ENCODE data around the gene NUP42.

Gene NUP42

DNA sequence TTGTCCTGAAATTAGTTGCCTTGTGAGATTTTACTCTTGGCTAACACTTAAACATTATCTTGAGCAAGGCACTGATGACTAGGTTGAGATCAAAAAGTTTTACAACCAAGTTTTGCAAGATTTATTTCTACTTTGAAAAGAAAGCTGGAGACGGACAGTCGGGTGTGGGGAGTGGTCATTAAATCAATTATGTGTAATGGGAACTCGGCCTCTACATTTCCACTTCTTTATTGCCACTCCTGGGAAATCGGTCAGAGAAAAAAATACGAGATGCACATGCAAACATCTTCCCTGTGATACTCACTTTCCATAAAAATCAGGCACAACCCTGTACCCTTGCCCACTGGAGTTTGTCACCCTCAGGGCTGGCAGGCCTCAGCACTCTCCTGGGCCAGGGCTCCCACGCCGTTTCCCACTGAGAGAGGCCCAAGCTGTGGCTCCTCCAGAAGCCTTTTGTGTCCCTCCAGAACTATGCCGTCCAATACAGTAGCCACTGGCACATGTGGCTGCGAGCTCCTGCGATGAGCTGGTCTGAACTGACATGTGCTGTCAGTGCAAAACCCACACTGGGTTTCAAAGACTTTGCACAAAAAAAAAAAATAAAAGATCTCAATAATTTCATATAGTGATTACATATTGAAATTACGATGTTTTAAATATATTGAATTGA, 57.3 kb downstream of the NUP42 start:
- DNase-seq, result no peak

DNA sequence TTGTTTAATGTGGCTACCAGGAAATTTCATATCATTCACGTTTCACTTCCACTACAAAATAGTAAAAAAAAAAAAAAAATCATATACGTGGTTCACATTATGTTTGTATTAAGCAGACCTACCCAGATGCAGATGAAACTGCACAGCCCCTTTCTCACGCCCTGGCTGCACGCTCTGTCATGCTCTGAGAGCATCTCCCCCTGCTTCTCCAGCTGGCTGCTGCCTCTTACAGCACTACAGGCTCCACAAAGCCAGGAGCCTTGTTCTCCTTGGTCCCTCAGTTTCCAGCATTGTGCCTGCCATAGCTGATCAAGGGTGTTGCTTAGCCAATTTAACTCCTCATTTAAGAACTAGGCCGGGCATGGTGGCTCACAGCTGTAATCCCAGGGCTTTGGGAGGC, 57.9 kb downstream of the NUP42 start:
- no peak for DNase-seq

DNA sequence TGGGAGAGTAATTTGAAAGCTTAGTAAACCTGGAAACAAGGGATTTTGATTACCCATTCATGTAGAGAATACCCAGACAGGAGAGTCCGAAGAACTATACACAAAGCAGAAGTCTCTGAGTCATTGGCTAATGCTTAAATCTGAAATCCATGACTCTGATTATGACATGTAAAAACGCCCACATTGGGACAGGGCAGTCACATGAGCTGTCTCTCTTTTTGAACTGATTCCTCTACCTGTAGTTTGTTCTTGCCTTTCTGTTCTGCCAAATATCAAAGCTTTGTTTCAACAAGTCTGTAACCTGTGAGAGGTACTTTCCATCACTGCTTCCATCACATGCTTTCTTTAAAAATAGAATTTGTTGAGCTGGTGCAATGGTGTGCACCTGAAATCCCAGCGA, 60.5 kb downstream of the NUP42 start:
- DNase-seq, result no peak

DNA sequence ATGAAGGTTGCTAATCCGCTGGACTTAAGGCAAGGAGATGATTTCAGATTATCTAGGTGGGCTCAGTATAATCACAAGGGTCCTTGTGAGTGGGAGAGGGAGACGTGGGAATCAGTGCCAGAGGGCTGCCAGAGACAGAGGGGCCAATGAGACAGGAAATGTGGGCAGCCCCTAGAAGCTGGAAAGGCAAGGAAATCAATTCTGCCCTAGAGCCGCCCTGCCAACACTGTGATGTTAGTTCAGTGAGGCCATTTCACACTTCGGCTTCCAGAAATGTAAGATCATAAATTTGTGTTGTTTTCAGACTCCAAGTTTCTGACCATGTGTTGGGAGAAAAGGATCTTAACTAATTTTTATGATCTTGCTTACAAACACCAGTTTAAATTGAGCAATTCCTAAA, 61.1 kb downstream of the NUP42 start:
- DNase-seq, result no peak

DNA sequence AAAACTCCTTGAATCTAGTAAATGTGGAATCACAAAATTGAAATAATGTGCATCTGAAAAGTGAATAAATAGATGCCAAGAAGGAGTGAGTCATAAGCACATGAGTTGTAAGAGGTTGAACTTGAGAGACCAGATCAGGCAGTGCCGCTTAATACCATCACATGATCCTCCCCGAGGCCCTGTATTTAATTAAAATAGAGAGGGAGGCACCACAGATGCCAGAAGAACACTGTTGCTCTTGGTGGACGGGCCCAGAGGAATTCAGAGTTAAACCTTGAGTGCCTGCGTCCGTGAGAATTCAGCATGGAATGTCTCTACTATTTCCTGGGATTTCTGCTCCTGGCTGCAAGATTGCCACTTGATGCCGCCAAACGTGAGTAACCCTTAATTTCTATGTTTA, 64.7 kb downstream of the NUP42 start, which contains the start of gene GPNMB:
Gene GPNMB (plus strand): TSS at position 221 of the 400 bp plus-strand sequence. CDS start 83 bp downstream, at position 304.
- DNase-seq, result no peak

DNA sequence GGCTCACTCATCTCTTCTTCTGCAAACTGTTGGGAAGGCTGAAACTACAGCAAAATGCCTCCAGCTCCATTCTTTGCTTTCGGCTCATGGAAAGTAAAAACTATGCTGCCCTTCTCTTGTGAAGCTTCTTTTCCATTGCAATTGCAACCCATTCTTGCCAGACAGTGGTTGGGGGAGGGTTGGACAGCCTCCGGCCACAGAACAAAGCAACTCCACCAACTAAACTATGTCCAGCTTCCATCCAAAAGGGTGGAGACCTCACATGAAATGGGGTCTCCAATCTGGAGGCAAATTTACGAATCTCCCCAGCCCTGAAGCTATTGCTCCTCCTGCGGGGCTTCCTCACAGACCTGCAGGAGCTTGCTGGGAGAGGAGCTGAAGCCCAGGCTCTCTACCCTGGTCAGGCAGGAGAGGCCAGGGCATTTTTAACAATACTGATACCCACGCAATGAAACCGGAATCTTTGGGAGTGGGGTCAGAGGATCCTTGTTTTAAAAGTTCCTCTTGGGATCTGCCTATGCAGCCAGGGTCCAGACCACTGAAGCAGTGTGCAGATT, 65.3 kb downstream of the NUP42 start:
- DNase-seq, result no peak

DNA sequence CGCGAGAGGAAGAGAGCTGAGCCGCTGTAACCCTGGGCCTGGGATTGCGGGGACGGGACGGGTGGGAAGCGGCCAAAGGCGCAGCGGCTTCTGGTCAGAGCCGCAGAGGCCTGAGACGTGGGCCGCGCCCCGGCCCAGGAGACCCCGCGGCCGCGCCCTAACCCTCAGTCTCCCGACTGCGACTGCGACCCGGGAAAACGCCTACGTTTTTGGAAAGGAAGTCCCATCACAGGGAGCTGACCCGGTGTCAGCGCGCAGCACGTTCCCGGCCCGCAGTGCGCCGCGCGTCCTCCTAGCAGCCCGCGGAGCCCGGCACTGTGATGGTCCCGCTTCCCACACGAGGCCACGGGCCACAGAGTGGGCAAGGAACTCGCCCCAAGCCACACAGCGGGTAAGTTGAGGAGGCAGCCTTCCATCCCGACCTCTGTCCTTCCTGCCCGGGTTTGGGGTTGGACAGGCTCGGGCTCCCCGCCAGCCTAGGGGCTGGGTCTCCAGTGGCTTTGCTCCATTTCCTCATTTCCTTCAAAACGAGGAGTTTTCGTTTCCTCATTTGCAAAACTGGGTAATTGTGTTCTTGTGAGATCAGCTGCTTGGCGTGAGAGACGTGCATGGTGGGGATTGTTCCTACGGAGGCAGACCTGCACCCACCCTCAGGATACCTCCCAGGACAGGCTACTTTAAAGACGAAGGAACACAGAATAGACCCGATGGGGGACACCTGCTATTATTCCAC, 65.9 kb downstream of the NUP42 start:
- DNase-seq, result no peak

DNA sequence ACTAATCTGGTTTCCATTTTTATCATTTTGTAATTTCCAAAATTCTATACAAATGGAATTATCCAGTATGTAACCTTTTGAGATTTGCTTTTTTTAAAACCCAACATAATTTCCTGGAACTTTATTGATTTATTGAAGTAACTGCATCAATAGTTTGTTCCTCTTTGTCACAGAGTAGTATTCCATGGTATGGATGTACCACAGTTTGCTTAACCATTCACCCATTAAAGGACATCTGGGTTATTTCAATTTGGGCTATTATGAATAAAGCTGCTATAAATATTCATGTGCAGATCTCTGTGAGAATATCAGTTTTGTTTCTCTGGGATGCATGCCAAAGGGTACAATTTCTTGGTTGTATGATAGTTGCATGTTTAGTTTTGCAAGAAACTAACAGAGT, 67.6 kb downstream of the NUP42 start:
- no peak for DNase-seq
